HEK293 (cell line): Measurements from ENCODE around the gene KREMEN1.
A peak's percentile ranks its signal among the peaks of the same experiment; 100 is the strongest.

ENCODE experiments used
- CTCF ChIA-PET: fragments of 350-600 bp; formaldehyde crosslinking; extraction: SDS; loops from one replicate; lab custom pipeline; 2021; ENCODE audit warnings: antibody characterized with exemption; lab: Yijun Ruan, JAX
- POLR2A ChIA-PET: fragments of 300-600 bp; formaldehyde crosslinking; extraction: SDS; loops from one replicate; lab custom pipeline; 2020; ENCODE audit warnings: antibody characterized with exemption, inconsistent platforms; lab: Yijun Ruan, JAX
- H3K27ac ChIP-seq: fragments of 200-500 bp; sonication (Bioruptor generic); 2 replicates; pipeline ENCODE4 v1.5.1; 2014; ENCODE audit warnings: low read depth, low read length, control low read depth, inconsistent platforms; ENCODE audit errors: extremely low read depth
- H3K36me3 ChIP-seq, 2 experiments: fragments of 200-500 bp in 1 of 2; sonication (Bioruptor generic) in 1 of 2; 1 replicate in 1 of 2; 2 replicates in 1 of 2; pipeline ENCODE4 v1.5.1; 2014 to 2017; ENCODE audit warnings: inconsistent platforms in 2 of 2, low read length in 2 of 2; ENCODE audit not compliant: control insufficient read depth in 2 of 2, insufficient read depth in 1 of 2
- H3K4me1 ChIP-seq: fragments of 200-500 bp; sonication (Bioruptor generic); 2 replicates; pipeline ENCODE4 v1.5.1; 2014; ENCODE audit warnings: mild to moderate bottlenecking, low read length, inconsistent platforms; ENCODE audit not compliant: control insufficient read depth, insufficient read depth
- H3K4me3 ChIP-seq: 2 replicates; pipeline ENCODE4 v1.5.1; 2011; ENCODE audit warnings: low read depth, mild to moderate bottlenecking, control low read depth, low read length, moderate library complexity
- H3K9me3 ChIP-seq: fragments of 200-500 bp; sonication (Bioruptor generic); 2 replicates; pipeline ENCODE4 v1.5.1; 2014; ENCODE audit warnings: low read depth, low read length, inconsistent platforms; ENCODE audit not compliant: control insufficient read depth, insufficient read depth
- HIC1 ChIP-seq: fragments of 450-650 bp; formaldehyde crosslinking; IDR thresholded peaks from 2 replicates; pipeline ENCODE4 v1.5.1; 2016; ENCODE audit warnings: missing biosample characterization, missing genetic modification characterization
- MEIS1 ChIP-seq: sonication (generic); formaldehyde crosslinking; IDR thresholded peaks from 2 replicates; pipeline ENCODE4 v1.8.1; 2022; ENCODE audit warnings: missing genetic modification reagents, mild to moderate bottlenecking, borderline replicate concordance
- PBX3 ChIP-seq: sonication (generic); formaldehyde crosslinking; IDR thresholded peaks from 2 replicates; pipeline ENCODE4 v1.8.1; 2022; ENCODE audit warnings: mild to moderate bottlenecking, moderate library complexity, missing genetic modification reagents
- PRDM4 ChIP-seq: fragments of 450-650 bp; formaldehyde crosslinking; IDR thresholded peaks from 2 replicates; pipeline ENCODE4 v1.5.1; 2017; ENCODE audit warnings: missing biosample characterization, missing genetic modification characterization
- SCRT2 ChIP-seq: fragments of 450-650 bp; formaldehyde crosslinking; IDR thresholded peaks from 2 replicates; pipeline ENCODE4 v1.5.1; 2016; ENCODE audit warnings: missing biosample characterization, missing genetic modification characterization
- SP3 ChIP-seq: fragments of 450-650 bp; formaldehyde crosslinking; IDR thresholded peaks from 2 replicates; pipeline ENCODE4 v1.5.1; 2016; ENCODE audit warnings: missing biosample characterization, missing genetic modification characterization
- WT1 ChIP-seq: fragments of 450-650 bp; formaldehyde crosslinking; IDR thresholded peaks from 2 replicates; pipeline ENCODE4 v1.5.1; 2016; ENCODE audit warnings: missing biosample characterization, missing genetic modification characterization
- ZIC2 ChIP-seq: fragments of 450-650 bp; formaldehyde crosslinking; IDR thresholded peaks from 2 replicates; pipeline ENCODE4 v1.5.1; 2016; ENCODE audit warnings: missing biosample characterization, missing genetic modification characterization
- ZNF146 ChIP-seq: fragments of 450-650 bp; formaldehyde crosslinking; IDR thresholded peaks from 2 replicates; pipeline ENCODE4 v1.5.1; 2016; ENCODE audit warnings: missing biosample characterization, missing genetic modification characterization
- ZNF148 ChIP-seq: fragments of 450-650 bp; formaldehyde crosslinking; IDR thresholded peaks from 2 replicates; pipeline ENCODE4 v1.5.0; 2017; ENCODE audit warnings: missing biosample characterization, missing genetic modification characterization, borderline replicate concordance
- ZNF155 ChIP-seq: fragments of 450-650 bp; formaldehyde crosslinking; IDR thresholded peaks from 2 replicates; pipeline ENCODE4 v1.5.1; 2016; ENCODE audit warnings: missing biosample characterization, missing genetic modification characterization
- ZNF571 ChIP-seq: fragments of 450-650 bp; formaldehyde crosslinking; IDR thresholded peaks from 2 replicates; pipeline ENCODE4 v1.5.0; 2017; ENCODE audit warnings: missing biosample characterization, missing genetic modification characterization

KREMEN1 gene

GRCh38 chr22:29184849-29185490 lies 112.1 kb downstream of the KREMEN1 start (continued):
- no peak for TF ChIP-seq MEIS1
- no peak for TF ChIP-seq PBX3 (CRISPR knock-in tag)
- no peak for TF ChIP-seq WT1 (tag by site-specific recombination)

GRCh38 chr22:29186302-29186701 lies 113.5 kb downstream of the KREMEN1 start:
- POLR2A ChIA-PET: no interaction called here
- H3K9me3 ChIP-seq: no peaks in the 10 kb centered on the region
- H3K4me3 ChIP-seq: no peak overlapping the region
- no peak overlapping the region for H3K27ac ChIP-seq
- CTCF ChIA-PET: interaction anchor here (1.6 kb wide), 2 partner anchors 19 to 59 kb away, joined by 4 to 5 read pairs; partner anchors contain the start of gene EMID1
- TF ChIP-seq ZNF571 (tag by site-specific recombination) (no peak), PRDM4 (tag by site-specific recombination) (no peak), ZNF146 (peak; percentile 96), ZNF155 (tag by site-specific recombination) (no peak), SP3 (tag by site-specific recombination) (no peak), ZNF148 (tag by site-specific recombination) (no peak), HIC1 (tag by site-specific recombination) (no peak)
- no peaks in the 10 kb centered on the region for H3K36me3 ChIP-seq
- H3K4me1 ChIP-seq: no peaks in the 10 kb centered on the region

- H3K36me3 ChIP-seq: no peaks in the 10 kb centered on the region
- H3K9me3 ChIP-seq: no peaks in the 10 kb centered on the region
- ChIA-PET CTCF (interaction anchor here (0.6 kb wide), 1 partner anchor 58 kb away, joined by 3 read pairs; no protein-coding TSS in a partner anchor), POLR2A (no interaction called here)
- no peaks in the 10 kb centered on the region for H3K4me1 ChIP-seq
- no peak overlapping the region for H3K27ac ChIP-seq
- H3K4me3 ChIP-seq: no peak overlapping the region
- 0 out of 2 replicates have a peak, but pooled peaks have one; percentile 11 for TF ChIP-seq ZIC2
- TF ChIP-seq SCRT2 (tag by site-specific recombination): no peak
- TF ChIP-seq, all 188 proteins: peak for 1
These were observed 115.0 kb downstream of the KREMEN1 start for GRCh38 chr22:29187831-29188230.
